Measurements from ENCODE around the gene PLEKHG1. TPM values are rescaled to one million over a fixed set of nuclear protein-coding genes. Genes with fewer than 3 reads are reported as not detected.

PLEKHG1 gene
- total and polyA plus RNA-seq, 2 of the 13 experiments (the other 11 are each of a cell fraction or from before 2014, with no cell fraction given), result 0.03 to 0.04 TPM

GRCh38 chr6:150634176-150634963, 34.7 kb downstream of the PLEKHG1 start:
- H2AFZ ChIP-seq (ENCODE audit: low read length), result no peak overlapping the region
- H4K20me1 ChIP-seq (ENCODE audit: insufficient read depth, low read length), result no peaks in the 10 kb centered on the region
- in situ Hi-C loops (cut with HindIII; ENCODE audit: extremely low pct_ligation_motif_present, low pct_unique_long_range_greater_than_20kb) (no loop called here), intact Hi-C loops (cut with micrococcal nuclease; ENCODE audit: unreplicated experiment) (no loop called here)
- no peaks in the 10 kb centered on the region for H3K9me3 ChIP-seq (ENCODE audit: low read length)
- H3K79me2 ChIP-seq (ENCODE audit: insufficient read depth, low read length), result no peaks in the 10 kb centered on the region
- FAIRE-seq, result no peak
- no peak overlapping the region for H3K9ac ChIP-seq (ENCODE audit: insufficient read depth, low read depth, low read length)
- DNase-seq (ENCODE audit: low spot score), result no peak
- H3K4me1 ChIP-seq (ENCODE audit: insufficient read depth, low read length), result peaks cover 25% of the 10 kb centered on the region
- H3K4me2 ChIP-seq (ENCODE audit: low read depth, low read length), result no peak overlapping the region
- no peaks in the 10 kb centered on the region for H3K36me3 ChIP-seq (replicated peaks in 1 of 2; ENCODE audit: control insufficient read depth in 1 of 2, insufficient read depth in 2 of 2, low read length in 2 of 2)
- BruUV-seq (replicated peaks), result no TSS peak
- ChIA-PET POLR2A (no interaction called here), CTCF (ENCODE audit: low intra/inter-chr PET ratio, low total read pairs) (no interaction called here)
- WGBS (ENCODE audit: low lambda C conversion rate), result 25% methylated on average over 4 of the region's 4 CpGs
- H3K27ac ChIP-seq (ENCODE audit: extremely low read length, insufficient read depth, low read length), result no peak overlapping the region
- no peak overlapping the region for H3K4me3 ChIP-seq (replicated peaks in 1 of 3; ENCODE audit: insufficient read depth in 1 of 3, low read depth in 2 of 3, low read length in 3 of 3)
- H3K27me3 ChIP-seq (ENCODE audit: control insufficient read depth in 1 of 2, insufficient read depth in 2 of 2, low read length in 2 of 2), result peaks cover 0 to 5% of the 10 kb centered on the region in 2 experiments; a peak in 1 of 5 replicates
- ATAC-seq, result no peak
- no peak for TF ChIP-seq ZMYM3 (CRISPR knock-in tag; IDR thresholded peaks at IDR 0.05)
- TF ChIP-seq ZXDC (CRISPR knock-in tag; IDR thresholded peaks at IDR 0.05), result no peak
- TF ChIP-seq TP53 (CRISPR knock-in tag; conservative IDR thresholded peaks at IDR 0.05), result no peak
- TF ChIP-seq ZFP36L1 (CRISPR knock-in tag; IDR thresholded peaks at IDR 0.05), result no peak
- TF ChIP-seq TBP (CRISPR knock-in tag; IDR thresholded peaks at IDR 0.05), result no peak
- TF ChIP-seq RFX3 (CRISPR knock-in tag; IDR thresholded peaks at IDR 0.05), result no peak
- no peak for TF ChIP-seq ZNF30 (CRISPR knock-in tag; IDR thresholded peaks at IDR 0.05)
- no peak for TF ChIP-seq EHMT2 (IDR thresholded peaks at IDR 0.05; ENCODE audit: borderline replicate concordance, low read depth, low read length)
- TF ChIP-seq PRPF4 (IDR thresholded peaks at IDR 0.05; ENCODE audit: low read depth, low read length, poor library complexity, severe bottlenecking), result no peak
- TF ChIP-seq POGZ (CRISPR knock-in tag; IDR thresholded peaks at IDR 0.05), result no peak
- no peak for TF ChIP-seq POLR2AphosphoS5 (IDR thresholded peaks at IDR 0.05; ENCODE audit: low read depth, low read length)
- no peak for TF ChIP-seq SP1 (IDR thresholded peaks at IDR 0.05)
- no peak for TF ChIP-seq SP1 (CRISPR knock-in tag; IDR thresholded peaks at IDR 0.05)
- TF ChIP-seq JUN (CRISPR knock-in tag; IDR thresholded peaks at IDR 0.05), result no peak
- TF ChIP-seq ZNF775 (CRISPR knock-in tag; IDR thresholded peaks at IDR 0.05; ENCODE audit: borderline replicate concordance), result no peak
- no peak for TF ChIP-seq ZNF773 (CRISPR knock-in tag; IDR thresholded peaks at IDR 0.05; ENCODE audit: borderline replicate concordance)

All from HepG2 (cell line).